ENCODE data around the gene SLC34A1. TPM values are rescaled to one million over a fixed set of nuclear protein-coding genes. Genes with fewer than 3 reads are reported as not detected.

Gene SLC34A1
- total RNA-seq, 4 donors from 2014 or later: not detected

DNA sequence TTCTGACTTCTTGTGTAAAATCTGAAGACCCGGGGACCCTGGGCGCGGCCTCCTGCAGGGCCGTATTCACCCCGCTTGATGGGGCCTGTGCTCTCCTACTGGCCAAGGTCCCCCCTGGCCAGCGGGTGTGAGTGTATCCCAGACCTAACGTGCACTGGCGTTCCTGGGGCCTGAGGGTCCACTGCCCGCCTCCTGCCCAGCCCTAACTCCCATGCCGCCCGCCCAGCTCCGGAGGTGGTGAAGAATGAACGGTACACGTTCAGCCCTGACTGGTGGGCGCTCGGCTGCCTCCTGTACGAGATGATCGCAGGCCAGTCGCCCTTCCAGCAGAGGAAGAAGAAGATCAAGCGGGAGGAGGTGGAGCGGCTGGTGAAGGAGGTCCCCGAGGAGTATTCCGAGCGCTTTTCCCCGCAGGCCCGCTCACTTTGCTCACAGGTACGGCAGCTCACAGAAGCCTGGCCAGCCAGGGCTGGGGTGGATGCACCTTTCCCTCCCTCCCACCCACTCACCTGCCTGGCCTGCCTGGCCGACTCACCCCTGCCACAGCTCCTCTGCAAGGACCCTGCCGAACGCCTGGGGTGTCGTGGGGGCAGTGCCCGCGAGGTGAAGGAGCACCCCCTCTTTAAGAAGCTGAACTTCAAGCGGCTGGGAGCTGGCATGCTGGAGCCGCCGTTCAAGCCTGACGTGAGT, 51.8 kb downstream of the SLC34A1 start:
- intact Hi-C loops (cut with DNase I; ENCODE audit: low total_unique reads): no loop called here
- Histone ChIP-seq H3K27me3 (no peaks in the 10 kb centered on the region), H3K9me3 (no peaks in the 10 kb centered on the region), H3K36me3 (no peaks in the 10 kb centered on the region), H3K27ac (no peak overlapping the region), H3K4me3 (no peak overlapping the region), H3K4me1 (no peaks in the 10 kb centered on the region)
- TF ChIP-seq POLR2A (IDR thresholded peaks at IDR 0.05) (no peak), CTCF (IDR thresholded peaks at IDR 0.05) (no peak)
- DNase-seq: no peak

- Histone ChIP-seq H3K27me3 (no peaks in the 10 kb centered on the region), H3K4me1 (no peaks in the 10 kb centered on the region), H3K36me3 (no peaks in the 10 kb centered on the region), H3K27ac (no peak overlapping the region), H3K9me3 (no peaks in the 10 kb centered on the region), H3K4me3 (no peak overlapping the region)
- intact Hi-C loops (cut with DNase I; ENCODE audit: low total_unique reads): no loop called here
- no peak for DNase-seq
- no peak for TF ChIP-seq CTCF (IDR thresholded peaks at IDR 0.05)
- TF ChIP-seq POLR2A (IDR thresholded peaks at IDR 0.05): no peak
These were observed 53.4 kb downstream of the SLC34A1 start for GRCh38 chr5:177437623-177438022.

GRCh38 chr5:177438468-177438867, 54.2 kb downstream of the SLC34A1 start:
- Histone ChIP-seq H3K27me3 (no peaks in the 10 kb centered on the region), H3K4me3 (no peak overlapping the region), H3K27ac (no peak overlapping the region), H3K36me3 (no peaks in the 10 kb centered on the region), H3K4me1 (no peaks in the 10 kb centered on the region), H3K9me3 (no peaks in the 10 kb centered on the region)
- TF ChIP-seq CTCF (IDR thresholded peaks at IDR 0.05) (no peak), POLR2A (IDR thresholded peaks at IDR 0.05) (no peak)
- intact Hi-C loops (cut with DNase I; ENCODE audit: low total_unique reads): no loop called here
- no peak for DNase-seq

GRCh38 chr5:177439518-177440053, 55.4 kb downstream of the SLC34A1 start:
- Histone ChIP-seq H3K9me3 (no peaks in the 10 kb centered on the region), H3K36me3 (no peaks in the 10 kb centered on the region), H3K4me3 (no peak overlapping the region), H3K27ac (no peak overlapping the region), H3K4me1 (no peaks in the 10 kb centered on the region), H3K27me3 (no peaks in the 10 kb centered on the region)
- no peak for DNase-seq
- TF ChIP-seq POLR2A (IDR thresholded peaks at IDR 0.05) (no peak), CTCF (IDR thresholded peaks at IDR 0.05) (no peak)
- intact Hi-C loops (cut with DNase I; ENCODE audit: low total_unique reads): no loop called here

DNA sequence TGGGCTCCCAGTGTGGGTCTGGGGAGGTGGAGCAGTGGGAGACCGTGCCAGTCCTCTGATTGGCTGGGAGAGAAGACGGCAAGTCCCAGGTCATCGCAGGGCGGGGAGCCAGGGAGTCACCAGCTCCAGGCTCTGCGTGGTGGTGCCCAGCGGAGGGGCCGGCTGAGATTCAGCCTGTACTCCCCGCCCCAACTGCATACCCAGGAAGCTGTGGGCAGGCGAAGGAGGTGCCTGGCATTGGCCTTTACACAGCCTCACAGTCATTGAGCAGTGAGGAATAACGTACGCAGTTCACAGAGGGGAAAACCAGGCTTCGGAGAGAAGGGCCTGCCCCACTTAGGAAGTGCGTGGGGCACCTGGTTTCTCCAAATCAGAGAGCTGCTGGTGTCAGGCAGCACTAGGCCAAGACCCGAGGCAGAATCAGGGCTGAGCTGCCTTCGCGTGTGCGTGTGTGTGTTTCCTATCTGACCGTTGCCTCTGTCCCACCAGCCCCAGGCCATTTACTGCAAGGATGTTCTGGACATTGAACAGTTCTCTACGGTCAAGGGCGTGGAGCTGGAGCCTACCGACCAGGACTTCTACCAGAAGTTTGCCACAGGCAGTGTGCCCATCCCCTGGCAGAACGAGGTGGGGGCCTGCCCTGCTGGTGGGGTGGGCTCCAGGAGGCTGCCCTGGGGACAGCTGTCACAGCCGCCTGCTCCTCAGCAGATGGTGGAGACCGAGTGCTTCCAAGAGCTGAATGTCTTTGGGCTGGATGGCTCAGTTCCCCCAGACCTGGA, 56.2 kb downstream of the SLC34A1 start:
- H3K9me3 ChIP-seq: no peaks in the 10 kb centered on the region
- H3K27ac ChIP-seq: no peak overlapping the region
- no peak for DNase-seq
- H3K4me3 ChIP-seq: no peak overlapping the region
- TF ChIP-seq POLR2A (IDR thresholded peaks at IDR 0.05) (no peak), CTCF (IDR thresholded peaks at IDR 0.05) (no peak)
- intact Hi-C loops (cut with DNase I; ENCODE audit: low total_unique reads): no loop called here
- H3K4me1 ChIP-seq: no peaks in the 10 kb centered on the region
- H3K36me3 ChIP-seq: no peaks in the 10 kb centered on the region
- H3K27me3 ChIP-seq: no peaks in the 10 kb centered on the region

Measured in uterus (tissue), 4 donors.